Vagina (tissue), 2 donors: ENCODE results near the gene CST11. TPM values are rescaled to one million over a fixed set of nuclear protein-coding genes. Genes with fewer than 3 reads are reported as not detected.
"Not testable (repeated sequence)": the region's sequence is repeated elsewhere in the genome, so short reads cannot be mapped to it uniquely, and the experiment has no call there.

Experiments used
- DNase-seq, 2 donors: peaks; one replicate each; pipeline ENCODE4 v3.0.0-alpha.2; 2017; ENCODE audit errors: extremely low spot score in 2 of 2
- H3K27ac ChIP-seq: fragments of 200-600 bp; sonication (generic); one replicate; pipeline ENCODE4 v1.5.1; 2019
- H3K27me3 ChIP-seq: fragments of 200-600 bp; sonication (generic); one replicate; pipeline ENCODE4 v1.5.1; 2019
- H3K36me3 ChIP-seq, 2 donors: fragments of 200-600 bp; sonication (generic); one replicate each; pipeline ENCODE4 v1.5.1; 2017 to 2019
- H3K4me1 ChIP-seq: fragments of 200-600 bp; sonication (generic); one replicate; pipeline ENCODE4 v1.5.1; 2019
- H3K4me3 ChIP-seq, 2 donors: fragments of 200-600 bp; sonication (generic); 1 replicate in 1 of 2; 2 replicates in 1 of 2; pipeline ENCODE4 v1.5.1; 2016 to 2019
- H3K9me3 ChIP-seq: fragments of 200-600 bp; sonication (generic); one replicate; pipeline ENCODE4 v1.5.1; 2019
- POLR2A ChIP-seq, 2 donors: fragments of 450-650 bp; IDR thresholded peaks; one replicate each; pipeline ENCODE4 v1.6.1; 2017; ENCODE audit warnings: antibody characterized with exemption in 2 of 2, mild to moderate bottlenecking in 2 of 2, moderate library complexity in 2 of 2
- POLR2AphosphoS5 ChIP-seq, 2 donors: sonication (generic); formaldehyde crosslinking; IDR thresholded peaks; one replicate each; pipeline ENCODE4 v1.9.0; 2017; ENCODE audit warnings: antibody characterized with exemption in 2 of 2, mild to moderate bottlenecking in 2 of 2, low read depth in 1 of 2; ENCODE audit not compliant: insufficient read depth in 1 of 2
- intact Hi-C: fragments of 100-400 bp; cut with DNase I; formaldehyde crosslinking; loops from one replicate; pipeline ENCODE4 v1.15.1; 2023
- total RNA-seq: library from RNA; depleted of rRNA; stranded (reverse); fragments of >200 nt; gene quantifications from one replicate; pipeline ENCODE4 v1.2.3, GENCODE V29; 2016
- TF ChIP-seq, protein P1 (sequence below), 3 experiments: fragments of 450-650 bp in 2 of 3; fragments of 200-600 bp in 1 of 3; sonication (generic) in 1 of 3; IDR thresholded peaks; one replicate each; pipeline ENCODE4 v1.5.1; 2017 to 2019; ENCODE audit warnings: antibody characterized with exemption in 3 of 3, mild to moderate bottlenecking in 2 of 3, moderate library complexity in 2 of 3

The CST11 gene
- total RNA-seq, 1 donor from 2014 or later = not detected

DNA sequence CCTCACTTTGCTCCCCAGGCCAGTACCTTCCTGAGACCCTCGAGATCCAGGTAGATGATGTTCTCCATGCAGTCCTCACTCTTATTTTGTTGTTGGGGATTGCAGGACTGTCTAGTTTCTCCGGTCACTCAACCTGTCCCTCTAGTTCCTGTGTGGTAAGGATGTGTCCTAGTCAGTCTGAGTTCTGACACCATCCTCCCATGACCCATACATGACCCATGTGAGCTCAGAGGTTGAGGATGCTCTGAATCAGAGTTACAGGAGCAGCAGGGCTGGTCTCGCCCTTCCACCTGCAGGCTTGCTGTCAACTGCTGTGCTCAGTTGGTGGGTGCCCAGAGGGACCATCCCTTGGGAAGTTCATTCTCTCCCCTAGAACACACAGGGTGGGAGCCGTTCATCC is 26.4 kb upstream of the CST11 start:
- no peak for DNase-seq
- Histone ChIP-seq H3K27ac (no peak overlapping the region), H3K4me1 (no peaks in the 10 kb centered on the region), H3K36me3 (no peaks in the 10 kb centered on the region), H3K27me3 (no peaks in the 10 kb centered on the region), H3K4me3 (no peak overlapping the region), H3K9me3 (no peaks in the 10 kb centered on the region)
- intact Hi-C loops = no loop called here
- TF ChIP-seq POLR2A (IDR thresholded peaks at IDR 0.05) (no peak), POLR2AphosphoS5 (IDR thresholded peaks at IDR 0.05; ENCODE audit: insufficient read depth in 1 of 2, low read depth in 1 of 2) (no peak)
- TF ChIP-seq, protein P1, sequence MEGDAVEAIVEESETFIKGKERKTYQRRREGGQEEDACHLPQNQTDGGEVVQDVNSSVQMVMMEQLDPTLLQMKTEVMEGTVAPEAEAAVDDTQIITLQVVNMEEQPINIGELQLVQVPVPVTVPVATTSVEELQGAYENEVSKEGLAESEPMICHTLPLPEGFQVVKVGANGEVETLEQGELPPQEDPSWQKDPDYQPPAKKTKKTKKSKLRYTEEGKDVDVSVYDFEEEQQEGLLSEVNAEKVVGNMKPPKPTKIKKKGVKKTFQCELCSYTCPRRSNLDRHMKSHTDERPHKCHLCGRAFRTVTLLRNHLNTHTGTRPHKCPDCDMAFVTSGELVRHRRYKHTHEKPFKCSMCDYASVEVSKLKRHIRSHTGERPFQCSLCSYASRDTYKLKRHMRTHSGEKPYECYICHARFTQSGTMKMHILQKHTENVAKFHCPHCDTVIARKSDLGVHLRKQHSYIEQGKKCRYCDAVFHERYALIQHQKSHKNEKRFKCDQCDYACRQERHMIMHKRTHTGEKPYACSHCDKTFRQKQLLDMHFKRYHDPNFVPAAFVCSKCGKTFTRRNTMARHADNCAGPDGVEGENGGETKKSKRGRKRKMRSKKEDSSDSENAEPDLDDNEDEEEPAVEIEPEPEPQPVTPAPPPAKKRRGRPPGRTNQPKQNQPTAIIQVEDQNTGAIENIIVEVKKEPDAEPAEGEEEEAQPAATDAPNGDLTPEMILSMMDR (IDR thresholded peaks at IDR 0.05) = no peak

DNA sequence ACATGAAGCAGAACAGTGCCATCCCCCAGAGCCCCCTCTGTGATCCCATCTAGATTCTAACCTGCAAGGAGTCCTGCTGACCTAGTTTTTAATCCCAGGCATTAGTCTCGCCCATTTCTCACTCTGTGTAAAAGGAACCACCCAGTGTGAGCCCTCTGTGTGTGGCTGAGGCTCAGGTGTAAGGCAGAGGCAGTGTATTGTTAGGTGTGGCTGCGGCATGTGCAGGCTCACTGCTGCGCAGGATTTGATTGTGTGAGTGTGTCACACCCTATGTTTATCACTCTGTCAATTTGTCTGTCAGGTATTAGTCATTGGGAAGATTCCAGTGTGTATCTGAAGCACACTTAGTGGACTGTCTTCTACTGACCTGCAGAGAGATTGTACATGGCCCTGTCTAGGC is 24.5 kb upstream of the CST11 start:
- no peak overlapping the region for H3K27ac ChIP-seq
- intact Hi-C loops = no loop called here
- DNase-seq = no peak

DNA sequence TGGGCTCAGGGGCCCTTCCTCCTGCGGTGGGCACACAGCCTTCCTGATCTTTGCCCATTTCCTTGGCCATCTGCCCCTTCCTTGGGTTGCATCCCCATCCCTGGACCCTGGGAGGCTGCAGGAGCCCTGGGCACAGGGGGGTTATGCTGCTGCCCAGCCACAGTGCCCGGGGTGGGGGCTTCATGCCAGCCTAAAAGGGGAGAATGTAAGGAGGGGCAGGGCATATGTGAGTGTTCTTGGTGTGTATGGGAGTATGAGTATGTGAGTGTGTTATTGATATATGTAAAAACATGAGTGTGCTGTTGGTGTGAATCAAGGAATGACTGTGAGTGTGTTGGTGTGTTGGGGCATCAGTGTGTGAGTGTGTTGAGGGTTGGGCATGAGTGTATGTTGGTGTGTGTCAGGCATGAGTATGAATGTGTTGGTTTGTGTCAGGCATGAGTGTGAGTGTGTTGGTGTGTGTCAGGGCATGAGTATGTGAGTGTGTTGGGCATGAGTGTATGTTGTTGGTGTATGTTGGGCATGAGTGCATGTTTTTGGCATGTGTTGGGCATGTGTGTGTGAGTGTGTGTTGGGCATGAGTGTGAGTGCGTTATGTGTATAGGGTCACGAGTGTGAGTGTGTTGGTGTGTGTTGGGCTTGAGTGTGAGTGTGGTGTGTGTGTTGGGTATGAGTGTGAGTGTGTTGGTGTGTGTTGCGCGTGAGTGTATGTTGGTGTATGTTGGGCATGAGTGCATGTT is 23.5 kb upstream of the CST11 start:
- intact Hi-C loops = no loop called here
- H3K4me3 ChIP-seq = no peak overlapping the region
- TF ChIP-seq, protein P1 (IDR thresholded peaks at IDR 0.05) = no peak
- TF ChIP-seq POLR2AphosphoS5 (IDR thresholded peaks at IDR 0.05; ENCODE audit: insufficient read depth in 1 of 2, low read depth in 1 of 2) = no peak
- TF ChIP-seq POLR2A (IDR thresholded peaks at IDR 0.05) = no peak
- H3K4me1 ChIP-seq = no peaks in the 10 kb centered on the region
- no peak overlapping the region for H3K27ac ChIP-seq
- DNase-seq = no peak
- H3K36me3 ChIP-seq = no peaks in the 10 kb centered on the region
- H3K9me3 ChIP-seq = no peaks in the 10 kb centered on the region
- H3K27me3 ChIP-seq = no peaks in the 10 kb centered on the region

More for the DNA sequence above, 24.5 kb upstream of the CST11 start:
- Histone ChIP-seq H3K36me3 (no peaks in the 10 kb centered on the region), H3K9me3 (no peaks in the 10 kb centered on the region), H3K27me3 (no peaks in the 10 kb centered on the region), H3K4me3 (no peak overlapping the region), H3K4me1 (no peaks in the 10 kb centered on the region)
- TF ChIP-seq POLR2A (IDR thresholded peaks at IDR 0.05) (no peak), POLR2AphosphoS5 (IDR thresholded peaks at IDR 0.05; ENCODE audit: insufficient read depth in 1 of 2, low read depth in 1 of 2) (no peak)
- TF ChIP-seq, protein P1 (IDR thresholded peaks at IDR 0.05) = no peak

DNA sequence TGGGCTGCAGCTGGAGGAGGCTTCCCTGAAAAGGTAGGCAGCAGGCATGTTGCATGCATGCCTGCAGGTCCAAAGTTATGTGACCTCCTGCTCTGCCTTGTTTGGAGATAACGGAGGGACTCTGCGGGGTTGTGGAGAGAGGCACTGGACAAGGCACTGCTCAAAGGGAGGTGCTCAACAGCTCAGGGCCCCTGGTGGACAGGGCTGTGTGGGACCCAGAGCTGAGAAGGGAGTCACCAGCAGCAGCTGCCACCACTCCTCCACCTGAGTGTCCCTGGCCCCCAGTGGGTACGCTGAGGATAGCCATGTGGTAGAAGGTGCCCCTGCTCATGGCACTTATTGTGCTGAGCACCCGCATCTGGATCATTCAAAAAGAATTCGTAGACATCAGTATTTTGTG is 22.7 kb upstream of the CST11 start:
- H3K9me3 ChIP-seq = no peaks in the 10 kb centered on the region
- no peaks in the 10 kb centered on the region for H3K27me3 ChIP-seq
- no peak overlapping the region for H3K27ac ChIP-seq
- no peak for DNase-seq
- H3K4me1 ChIP-seq = no peaks in the 10 kb centered on the region
- TF ChIP-seq POLR2A (IDR thresholded peaks at IDR 0.05) (no peak), POLR2AphosphoS5 (IDR thresholded peaks at IDR 0.05; ENCODE audit: insufficient read depth in 1 of 2, low read depth in 1 of 2) (no peak)
- TF ChIP-seq, protein P1 (IDR thresholded peaks at IDR 0.05) = no peak
- H3K4me3 ChIP-seq = no peak overlapping the region
- intact Hi-C loops = no loop called here
- no peaks in the 10 kb centered on the region for H3K36me3 ChIP-seq

DNA sequence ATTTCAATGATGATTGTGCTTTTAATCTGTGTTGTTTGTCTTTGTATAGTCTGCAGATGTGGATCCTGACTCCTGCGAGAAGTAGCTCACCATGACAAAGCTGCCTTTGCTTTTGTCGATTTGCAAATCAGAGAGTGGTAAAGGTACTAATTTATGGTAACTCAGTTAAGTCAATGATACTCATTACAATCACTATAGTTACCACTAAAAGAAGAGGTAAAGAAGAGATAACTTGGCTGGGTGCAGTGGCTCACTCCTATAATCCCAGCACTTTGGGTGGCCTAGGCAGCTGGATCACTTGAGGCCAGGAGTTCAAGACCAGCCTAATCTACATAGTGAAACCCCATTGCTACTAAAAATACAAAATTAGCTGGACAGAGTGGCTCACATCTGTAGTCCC is 20.6 kb upstream of the CST11 start:
- H3K27ac ChIP-seq, H3K4me3 ChIP-seq, DNase-seq, H3K4me1 ChIP-seq, H3K27me3 ChIP-seq, intact Hi-C loops, H3K9me3 ChIP-seq, H3K36me3 ChIP-seq: not testable (repeated sequence)

DNA sequence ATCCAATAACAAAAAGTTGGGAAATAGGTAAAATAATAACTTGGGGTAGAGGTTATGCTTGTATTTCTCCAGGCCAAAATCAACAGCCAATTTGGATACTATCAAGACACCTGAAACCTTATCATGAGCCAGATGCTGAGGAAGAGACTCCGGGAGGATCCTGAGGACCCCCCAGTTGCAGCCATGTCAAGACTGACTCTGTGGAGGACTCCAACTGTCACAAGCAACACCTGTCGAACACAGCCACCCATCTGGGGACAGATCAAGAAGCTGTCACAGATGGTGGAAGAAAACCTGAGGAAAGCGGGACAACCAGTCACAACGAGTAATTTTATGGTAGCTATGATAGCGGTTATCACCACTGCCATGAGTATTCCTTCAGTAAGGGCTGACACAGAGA is 19.6 kb upstream of the CST11 start:
- DNase-seq, H3K36me3 ChIP-seq, H3K27me3 ChIP-seq, H3K9me3 ChIP-seq, H3K27ac ChIP-seq, H3K4me1 ChIP-seq, H3K4me3 ChIP-seq, intact Hi-C loops: not testable (repeated sequence)

DNA sequence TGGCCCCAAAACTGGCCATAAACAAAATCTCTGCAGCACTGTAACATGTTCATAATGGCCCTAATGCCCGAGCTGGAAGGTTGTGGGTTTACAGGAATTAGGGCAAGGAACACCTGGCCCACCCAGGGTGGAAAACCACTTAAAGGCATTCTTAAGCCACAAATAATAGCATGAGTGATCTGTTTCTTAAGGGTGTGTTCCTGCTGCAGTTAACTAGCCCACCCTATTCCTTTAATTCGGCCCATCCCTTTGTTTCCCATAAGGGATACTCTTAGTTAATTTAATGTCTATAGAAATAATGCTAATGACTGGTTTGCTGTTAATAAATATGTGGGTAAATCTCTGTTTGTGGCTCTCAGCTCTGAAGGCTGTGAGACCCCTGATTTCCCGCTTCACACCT is 14.3 kb upstream of the CST11 start:
- H3K4me1 ChIP-seq, H3K36me3 ChIP-seq, H3K9me3 ChIP-seq, DNase-seq, H3K27ac ChIP-seq, H3K27me3 ChIP-seq, H3K4me3 ChIP-seq, intact Hi-C loops: not testable (repeated sequence)
